ENCODE data around the gene GABRB2. TPM values are rescaled to one million over a fixed set of nuclear protein-coding genes. Genes with fewer than 3 reads are reported as not detected.

GABRB2 gene
- total and polyA plus RNA-seq, 2 experiments from 2014 or later: not detected

DNA sequence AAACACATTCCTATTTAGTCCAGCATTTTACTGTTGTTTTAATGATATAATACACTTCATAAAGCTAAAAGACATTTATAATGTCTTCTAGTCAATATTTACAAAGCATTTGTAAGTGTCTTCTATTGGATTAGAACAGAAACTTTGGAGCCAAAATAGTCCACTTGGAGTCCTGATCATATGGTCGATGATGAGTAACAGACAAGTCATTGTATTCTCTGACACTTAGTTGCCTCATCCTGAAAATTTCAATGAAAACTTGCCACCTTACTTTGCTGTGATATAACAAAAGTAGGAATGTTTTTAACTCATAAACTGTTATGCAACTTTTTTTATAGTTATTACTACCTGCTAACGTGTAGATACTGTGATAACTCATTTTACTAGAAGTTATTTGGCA is 132.5 kb downstream of the GABRB2 start:
- H3K27ac ChIP-seq: no peak overlapping the region
- no peak overlapping the region for H3K4me3 ChIP-seq
- H3K9me2 ChIP-seq (ENCODE audit: insufficient read depth): no peaks in the 10 kb centered on the region
- in situ Hi-C loops (cut with MboI): no loop called here
- no peaks in the 10 kb centered on the region for H3K9me3 ChIP-seq (ENCODE audit: low read depth)
- H3F3A ChIP-seq (ENCODE audit: insufficient read depth): no peaks in the 10 kb centered on the region
- no peak overlapping the region for H3K9ac ChIP-seq
- WGBS, 2 experiments (ENCODE audit: low coverage in 1 of 2, low lambda C conversion rate in 2 of 2, missing lambda C conversion rate in 2 of 2): 6% methylated on average over 2 of the region's 2 CpGs
- H3K27me3 ChIP-seq (replicated peaks; ENCODE audit: insufficient read depth): no peaks in the 10 kb centered on the region
- no peak overlapping the region for H2AFZ ChIP-seq
- no peak overlapping the region for H3K4me2 ChIP-seq (ENCODE audit: unreplicated experiment)
- no peaks in the 10 kb centered on the region for H4K20me1 ChIP-seq (ENCODE audit: insufficient read depth)
- no peak for TF ChIP-seq EZH2phosphoT487 (IDR thresholded peaks at IDR 0.05; ENCODE audit: insufficient read depth, low read depth)
- no peak for TF ChIP-seq EZH2 (IDR thresholded peaks at IDR 0.05; ENCODE audit: insufficient read depth, poor library complexity, severe bottlenecking)
- no peaks in the 10 kb centered on the region for H3K36me3 ChIP-seq (ENCODE audit: low read depth)
- H3K79me2 ChIP-seq (ENCODE audit: insufficient read depth): no peaks in the 10 kb centered on the region
- H3K4me1 ChIP-seq (ENCODE audit: insufficient read depth): no peaks in the 10 kb centered on the region
- peak; percentile 4 for DNase-seq

- Histone ChIP-seq H3K9me2 (ENCODE audit: insufficient read depth) (no peaks in the 10 kb centered on the region), H3K9me3 (ENCODE audit: low read depth) (no peaks in the 10 kb centered on the region), H2AFZ (no peak overlapping the region), H4K20me1 (ENCODE audit: insufficient read depth) (no peaks in the 10 kb centered on the region), H3K4me2 (ENCODE audit: unreplicated experiment) (no peak overlapping the region), H3K4me3 (no peak overlapping the region), H3K4me1 (ENCODE audit: insufficient read depth) (no peaks in the 10 kb centered on the region), H3F3A (ENCODE audit: insufficient read depth) (no peaks in the 10 kb centered on the region), H3K9ac (no peak overlapping the region), H3K79me2 (ENCODE audit: insufficient read depth) (no peaks in the 10 kb centered on the region), H3K27ac (no peak overlapping the region), H3K36me3 (ENCODE audit: low read depth) (no peaks in the 10 kb centered on the region), H3K27me3 (replicated peaks; ENCODE audit: insufficient read depth) (no peaks in the 10 kb centered on the region)
- TF ChIP-seq EZH2phosphoT487 (IDR thresholded peaks at IDR 0.05; ENCODE audit: insufficient read depth, low read depth) (no peak), EZH2 (IDR thresholded peaks at IDR 0.05; ENCODE audit: insufficient read depth, poor library complexity, severe bottlenecking) (no peak)
- DNase-seq: no peak
- in situ Hi-C loops (cut with MboI): no loop called here
These were observed 133.7 kb downstream of the GABRB2 start for GRCh38 chr5:161412792-161413191.

DNA sequence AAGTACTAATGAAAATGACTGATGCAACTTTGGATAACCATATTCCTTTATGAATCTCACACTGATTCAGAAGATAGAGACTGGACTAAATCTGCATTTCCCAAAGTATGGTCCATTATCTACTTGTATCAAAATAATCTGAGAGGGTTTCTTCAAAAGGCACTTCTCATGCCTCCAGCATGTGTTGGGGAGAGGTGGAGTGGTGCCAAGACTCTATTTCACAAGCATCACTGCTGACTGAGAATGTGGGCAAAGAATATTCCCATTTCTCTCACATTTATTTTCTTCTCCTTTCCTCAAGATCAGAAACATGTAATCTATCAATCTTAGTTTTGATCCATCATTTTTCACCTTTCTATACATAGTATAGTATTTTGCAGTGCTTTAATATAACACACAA is 135.4 kb downstream of the GABRB2 start:
- Histone ChIP-seq H3K79me2 (ENCODE audit: insufficient read depth) (no peaks in the 10 kb centered on the region), H3K9me3 (ENCODE audit: low read depth) (no peaks in the 10 kb centered on the region), H3K27me3 (replicated peaks; ENCODE audit: insufficient read depth) (no peaks in the 10 kb centered on the region), H3K9me2 (ENCODE audit: insufficient read depth) (no peaks in the 10 kb centered on the region), H3K4me3 (no peak overlapping the region), H3K4me2 (ENCODE audit: unreplicated experiment) (no peak overlapping the region), H3K4me1 (ENCODE audit: insufficient read depth) (no peaks in the 10 kb centered on the region), H3K27ac (no peak overlapping the region), H2AFZ (no peak overlapping the region), H3F3A (ENCODE audit: insufficient read depth) (no peaks in the 10 kb centered on the region), H4K20me1 (ENCODE audit: insufficient read depth) (no peaks in the 10 kb centered on the region), H3K36me3 (ENCODE audit: low read depth) (no peaks in the 10 kb centered on the region), H3K9ac (no peak overlapping the region)
- in situ Hi-C loops (cut with MboI): no loop called here
- no peak for DNase-seq
- no peak for TF ChIP-seq EZH2phosphoT487 (IDR thresholded peaks at IDR 0.05; ENCODE audit: insufficient read depth, low read depth)

GRCh38 chr5:161410640-161411039 is 135.9 kb downstream of the GABRB2 start:
- H2AFZ ChIP-seq: no peak overlapping the region
- no peaks in the 10 kb centered on the region for H3K79me2 ChIP-seq (ENCODE audit: insufficient read depth)
- no peaks in the 10 kb centered on the region for H3K27me3 ChIP-seq (replicated peaks; ENCODE audit: insufficient read depth)
- no peak overlapping the region for H3K27ac ChIP-seq
- no peaks in the 10 kb centered on the region for H3F3A ChIP-seq (ENCODE audit: insufficient read depth)
- no peak for TF ChIP-seq EZH2phosphoT487 (IDR thresholded peaks at IDR 0.05; ENCODE audit: insufficient read depth, low read depth)
- TF ChIP-seq EZH2 (IDR thresholded peaks at IDR 0.05; ENCODE audit: insufficient read depth, poor library complexity, severe bottlenecking): no peak
- no peaks in the 10 kb centered on the region for H4K20me1 ChIP-seq (ENCODE audit: insufficient read depth)
- H3K36me3 ChIP-seq (ENCODE audit: low read depth): no peaks in the 10 kb centered on the region
- no peaks in the 10 kb centered on the region for H3K9me2 ChIP-seq (ENCODE audit: insufficient read depth)
- in situ Hi-C loops (cut with MboI): no loop called here
- H3K4me1 ChIP-seq (ENCODE audit: insufficient read depth): no peaks in the 10 kb centered on the region
- H3K9me3 ChIP-seq (ENCODE audit: low read depth): no peaks in the 10 kb centered on the region
- H3K4me2 ChIP-seq (ENCODE audit: unreplicated experiment): no peak overlapping the region
- no peak overlapping the region for H3K4me3 ChIP-seq
- WGBS, 2 experiments (ENCODE audit: low coverage in 1 of 2, low lambda C conversion rate in 2 of 2, missing lambda C conversion rate in 2 of 2): 51 to 61% methylated on average over 5 of the region's 5 CpGs
- no peak overlapping the region for H3K9ac ChIP-seq
- DNase-seq: no peak

DNA sequence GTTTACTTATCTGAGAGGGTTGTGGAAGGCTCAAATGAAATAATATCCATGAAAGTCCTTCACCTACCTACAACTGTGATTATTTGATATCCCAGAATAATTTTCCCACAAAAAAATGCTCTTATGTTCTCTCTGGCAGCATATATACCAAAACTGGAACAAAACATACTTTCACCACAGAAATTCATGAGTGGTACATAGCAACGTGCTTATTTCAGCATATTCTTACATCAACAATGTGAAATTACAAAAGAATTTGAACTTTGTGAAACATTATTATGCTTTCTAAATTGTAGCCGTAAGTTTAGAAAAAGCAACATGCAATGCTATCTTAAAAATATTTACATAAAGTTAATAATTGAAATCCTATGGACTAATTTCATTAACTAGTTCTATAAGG is 137.1 kb downstream of the GABRB2 start:
- WGBS, 2 experiments (ENCODE audit: low coverage in 1 of 2, low lambda C conversion rate in 2 of 2, missing lambda C conversion rate in 2 of 2): 27 to 31% methylated on average over 2 of the region's 2 CpGs
- no peaks in the 10 kb centered on the region for H3K36me3 ChIP-seq (ENCODE audit: low read depth)
- no peaks in the 10 kb centered on the region for H3K9me3 ChIP-seq (ENCODE audit: low read depth)
- H3K4me2 ChIP-seq (ENCODE audit: unreplicated experiment): no peak overlapping the region
- H3K4me1 ChIP-seq (ENCODE audit: insufficient read depth): no peaks in the 10 kb centered on the region
- no peak for DNase-seq
- no peaks in the 10 kb centered on the region for H3F3A ChIP-seq (ENCODE audit: insufficient read depth)
- H4K20me1 ChIP-seq (ENCODE audit: insufficient read depth): no peaks in the 10 kb centered on the region
- TF ChIP-seq EZH2 (IDR thresholded peaks at IDR 0.05; ENCODE audit: insufficient read depth, poor library complexity, severe bottlenecking) (no peak), EZH2phosphoT487 (IDR thresholded peaks at IDR 0.05; ENCODE audit: insufficient read depth, low read depth) (no peak)
- H2AFZ ChIP-seq: no peak overlapping the region
- no peak overlapping the region for H3K9ac ChIP-seq
- no peaks in the 10 kb centered on the region for H3K27me3 ChIP-seq (replicated peaks; ENCODE audit: insufficient read depth)
- no peaks in the 10 kb centered on the region for H3K79me2 ChIP-seq (ENCODE audit: insufficient read depth)
- in situ Hi-C loops (cut with MboI): no loop called here
- no peaks in the 10 kb centered on the region for H3K9me2 ChIP-seq (ENCODE audit: insufficient read depth)
- H3K27ac ChIP-seq: no peak overlapping the region
- H3K4me3 ChIP-seq: no peak overlapping the region
